Activated CD8-positive, alpha-beta memory T cell treated with anti-CD3 and anti-CD28 coated beads, Interleukin-2, amount 50 U/mL, for 24 hours (primary cell): ENCODE results near the gene CAB39L.

Source experiments
- DNase-seq: peaks from one replicate; pipeline ENCODE4 v3.0.0-alpha.2; 2020; ENCODE audit errors: extremely low read depth

The CAB39L gene

GRCh38 chr13:49441846-49442245 is 2.0 kb downstream of the CAB39L start:
- DNase-seq, result no peak

- no peak for DNase-seq
These were observed 2.6 kb downstream of the CAB39L start for GRCh38 chr13:49441312-49441711.

GRCh38 chr13:49439609-49440008 is 4.3 kb downstream of the CAB39L start:
- DNase-seq, result no peak

GRCh38 chr13:49437705-49438104 is 6.2 kb downstream of the CAB39L start:
- no peak for DNase-seq

GRCh38 chr13:49436890-49437289 is 7.0 kb downstream of the CAB39L start:
- no peak for DNase-seq

GRCh38 chr13:49435992-49436391 is 7.9 kb downstream of the CAB39L start:
- DNase-seq, result no peak

- no peak for DNase-seq
These were observed 14.7 kb downstream of the CAB39L start for GRCh38 chr13:49429121-49429520.

- no peak for DNase-seq
These were observed 15.7 kb downstream of the CAB39L start for GRCh38 chr13:49428041-49428763.

GRCh38 chr13:49424011-49424560 is 19.8 kb downstream of the CAB39L start:
- no peak for DNase-seq

GRCh38 chr13:49421391-49421790 is 22.5 kb downstream of the CAB39L start:
- DNase-seq, result no peak

GRCh38 chr13:49419276-49419675 is 24.6 kb downstream of the CAB39L start:
- no peak for DNase-seq

- no peak for DNase-seq
These were observed 25.7 kb downstream of the CAB39L start for GRCh38 chr13:49418206-49418605.

- no peak for DNase-seq
These were observed 26.7 kb downstream of the CAB39L start for GRCh38 chr13:49417161-49417560.

GRCh38 chr13:49412749-49413148 is 31.1 kb downstream of the CAB39L start:
- DNase-seq, result no peak

- DNase-seq, result no peak
These were observed 32.5 kb downstream of the CAB39L start for GRCh38 chr13:49411353-49411752.

GRCh38 chr13:49410477-49410876 is 33.4 kb downstream of the CAB39L start:
- DNase-seq, result no peak

- no peak for DNase-seq
These were observed 33.9 kb downstream of the CAB39L start for GRCh38 chr13:49410006-49410405.

GRCh38 chr13:49409008-49409407 is 34.9 kb downstream of the CAB39L start:
- DNase-seq, result no peak

GRCh38 chr13:49407936-49408335 is 35.9 kb downstream of the CAB39L start:
- no peak for DNase-seq

- DNase-seq, result no peak
These were observed 36.8 kb downstream of the CAB39L start for GRCh38 chr13:49407068-49407467.

- no peak for DNase-seq
These were observed 39.2 kb downstream of the CAB39L start for GRCh38 chr13:49404703-49405020.

- DNase-seq, result no peak
These were observed 39.7 kb downstream of the CAB39L start for GRCh38 chr13:49403996-49404702.
